Measurements from ENCODE around the gene SLC44A2.

DNA sequence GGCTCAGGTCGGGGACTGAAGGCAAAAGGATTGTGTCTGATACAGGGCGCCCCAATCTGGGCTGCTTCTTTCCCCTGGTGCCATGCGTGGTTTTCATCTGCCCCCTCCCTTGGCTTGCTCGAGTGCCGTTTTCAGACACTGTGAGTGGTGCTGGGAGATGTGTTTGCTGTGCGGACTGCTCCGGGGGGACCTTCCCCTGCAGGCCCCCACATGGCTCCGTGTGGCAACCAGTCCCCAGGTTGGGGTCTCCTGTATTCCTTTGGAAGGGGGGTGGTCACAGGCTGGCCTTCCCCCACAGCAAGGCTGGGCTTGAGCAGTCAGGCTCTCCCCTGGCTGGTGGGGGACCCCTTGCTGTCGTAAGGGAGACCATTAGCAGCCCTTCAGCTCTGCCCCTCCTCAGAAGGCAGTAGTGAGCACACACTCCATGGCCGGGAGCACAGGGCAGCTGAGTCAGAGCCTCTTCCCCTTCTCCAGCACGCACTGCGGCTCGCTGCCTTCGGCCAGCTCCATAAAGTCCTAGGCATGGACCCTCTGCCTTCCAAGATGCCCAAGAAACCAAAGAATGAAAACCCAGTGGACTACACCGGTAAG lies 55.3 kb downstream of the SLC44A2 start:
- TF ChIP-seq POLR2A (IDR thresholded peaks at IDR 0.05) (no peak), CTCF (IDR thresholded peaks at IDR 0.05 in 8 of 11, conservative IDR thresholded peaks at IDR 0.05 in 3 of 11) (no peak)
